Ovary (tissue), 9 donors: ENCODE data around the gene DDIT3. TPM values are rescaled to one million over a fixed set of nuclear protein-coding genes. Genes with fewer than 3 reads are reported as not detected.

ENCODE experiments used
- DNase-seq, 5 donors: peaks; one replicate each; pipeline ENCODE4 v3.0.0-alpha.2; 2019 to 2020
- H3K27ac ChIP-seq, 2 donors: fragments of 200-600 bp; one replicate each; pipeline versions ENCODE4 v1.5.1 to v1.8.0; 2019 to 2022
- H3K27me3 ChIP-seq: fragments of 200-600 bp; one replicate; pipeline ENCODE4 v1.8.0; 2022
- H3K36me3 ChIP-seq: fragments of 200-600 bp; sonication (generic); one replicate; pipeline ENCODE4 v1.5.1; 2019
- H3K4me1 ChIP-seq: one replicate; pipeline ENCODE4 v1.8.1; 2013; ENCODE audit warnings: mild to moderate bottlenecking, moderate library complexity; ENCODE audit not compliant: insufficient read depth
- H3K4me3 ChIP-seq: fragments of 200-600 bp; sonication (generic); one replicate; pipeline ENCODE4 v1.5.1; 2017
- H3K9me3 ChIP-seq, 2 donors: fragments of 200-600 bp in 1 of 2; sonication (generic) in 1 of 2; one replicate each; pipeline versions ENCODE4 v1.5.1 to v1.8.1; 2013 to 2019; ENCODE audit warnings: mild to moderate bottlenecking in 1 of 2, moderate library complexity in 1 of 2
- CTCF ChIP-seq, 3 donors: fragments of 450-650 bp in 2 of 3; fragments of 200-600 bp in 1 of 3; IDR thresholded peaks; one replicate each; pipeline versions ENCODE4 v1.5.1 to v1.8.0; 2016 to 2022; ENCODE audit warnings: antibody characterized with exemption in 3 of 3, mild to moderate bottlenecking in 1 of 3
- EP300 ChIP-seq: sonication (generic); formaldehyde crosslinking; IDR thresholded peaks from one replicate; pipeline ENCODE4 v1.6.1; 2017; ENCODE audit warnings: antibody characterized with exemption
- POLR2A ChIP-seq: fragments of 450-650 bp; IDR thresholded peaks from one replicate; pipeline ENCODE4 v1.6.1; 2017; ENCODE audit warnings: antibody characterized with exemption, mild to moderate bottlenecking, moderate library complexity
- WGBS, 3 donors: extraction: QIAGEN DNeasy Blood & Tissue Kit in 1 of 3; methylation state at CpG; one replicate each; pipeline versions ENCODE4 v1.1.5 to v1.1.7; 2013 to 2017; 5-methylcytosine and 5-hydroxymethylcytosine counted together
- intact Hi-C, 4 donors: fragments of 100-400 bp; cut with DNase I; formaldehyde crosslinking; loops; one replicate each; pipeline versions ENCODE4 v1.11.0 to v1.15.1; 2022 to 2023
- polyA plus RNA-seq, 2 donors: library from polyadenylated mRNA; stranded (reverse); fragments of 200-250 nt in 1 of 2; fragments of 350-450 nt in 1 of 2; fragmentation: Illumina TruSeq in 1 of 2; extraction: RNeasy Lipid Tissue Mini Kit (QIAGEN cat#74804) in 1 of 2; gene quantifications; one replicate each; pipeline ENCODE4 v1.2.3, GENCODE V29; 2013 to 2014
- total RNA-seq, 7 donors: library from RNA; depleted of rRNA in 2 of 7; stranded (reverse); fragments of >200 nt in 2 of 7; fragmentation: NEBNext Ultra II Directional in 3 of 7; extraction: Animal tissue kit (Norgen Biotek cat#: 25700) in 3 of 7; gene quantifications; one replicate each; pipeline versions ENCODE4 v1.1.0 to v1.2.4, GENCODE V29; 2016 to 2023
- donor health status: DM: no; HTN: no; CAD: no; lungs with moderate emphysema.
- donor health status: DM: no; HTN: no; CAD: no.
- donor health status: Bipolar disorder and iron deficiency.
- donor health status: DM: yes; HTN: yes; CAD: no.
- donor health status: DM: no; HTN: no; CAD: no.
- donor health status: DM: yes; HTN: yes; CAD: no.

The DDIT3 gene
- total and polyA plus RNA-seq, 9 donors: 22.1 to 84.9 (median 29.3) TPM

DNA sequence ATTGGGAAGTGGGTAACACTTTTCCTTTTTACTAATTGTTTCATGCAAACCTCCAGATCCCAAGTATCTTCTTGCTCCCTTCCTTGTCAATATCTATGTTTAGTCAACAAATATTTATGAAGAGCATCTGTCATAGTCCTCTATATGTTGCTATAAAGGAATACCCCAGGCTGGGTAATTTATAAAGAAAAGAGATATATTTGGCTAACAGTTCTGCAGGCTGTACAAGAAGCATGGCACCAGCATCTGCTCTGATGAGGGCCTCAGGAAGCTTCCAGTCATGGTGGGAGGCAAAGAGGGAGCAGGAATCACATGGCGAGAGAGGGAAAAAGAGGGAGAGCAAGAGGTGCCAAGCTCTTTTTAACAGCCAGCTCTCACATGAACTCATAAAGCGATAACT, 34.1 kb upstream of the DDIT3 start:
- H3K36me3 ChIP-seq: no peaks in the 10 kb centered on the region
- no peaks in the 10 kb centered on the region for H3K27me3 ChIP-seq
- no peak for DNase-seq
- 94 to 95% (median 95%) methylated on average over 2 of the region's 2 CpGs for WGBS, 3 donors
- H3K9me3 ChIP-seq: no peaks in the 10 kb centered on the region
- TF ChIP-seq POLR2A (no peak), CTCF (IDR thresholded peaks at IDR 0.05) (no peak), EP300 (no peak)
- peaks cover 3% of the 10 kb centered on the region for H3K4me1 ChIP-seq
- intact Hi-C loops: no loop called here
- no peak overlapping the region for H3K27ac ChIP-seq
- no peak overlapping the region for H3K4me3 ChIP-seq

DNA sequence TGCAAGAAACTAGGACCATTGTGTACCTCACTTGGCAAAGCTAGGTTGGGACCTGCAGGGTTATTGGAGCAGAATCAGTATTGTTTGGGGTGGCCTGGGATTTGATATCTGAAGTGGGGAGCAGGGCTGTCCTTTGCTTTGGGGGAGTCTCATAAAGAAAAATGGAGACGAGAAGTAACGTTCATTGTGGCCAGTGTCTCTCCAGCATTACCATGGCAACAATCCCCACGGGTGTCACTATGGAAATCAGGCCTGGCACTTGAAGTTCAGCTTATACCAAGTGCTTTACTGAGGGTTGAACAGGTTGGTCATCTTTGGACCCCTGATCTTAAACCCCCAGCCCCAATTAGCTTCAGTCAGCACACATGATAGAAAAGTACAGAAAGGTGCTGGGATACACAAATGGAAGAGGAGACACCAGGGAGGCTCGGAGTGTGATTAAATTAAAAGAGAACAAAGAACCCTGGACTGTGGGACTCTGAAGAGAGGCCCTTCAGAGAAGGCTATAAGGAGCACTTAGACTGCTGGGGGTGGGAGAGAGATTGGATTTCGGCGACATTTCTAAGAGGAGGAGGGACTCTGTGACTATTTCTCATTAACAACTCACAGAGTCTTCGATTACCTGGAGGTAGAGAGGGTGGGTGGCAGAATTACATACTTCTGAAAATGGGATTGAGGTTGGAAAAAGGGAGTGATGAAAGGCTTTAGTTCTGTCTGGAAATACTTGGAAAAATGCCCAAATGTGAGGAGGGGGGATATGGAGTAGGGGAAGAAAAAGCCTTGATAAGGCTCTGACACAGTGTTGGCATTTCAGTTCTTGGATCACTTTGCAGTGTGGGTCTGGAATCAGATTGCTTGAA, 33.3 kb upstream of the DDIT3 start:
- Histone ChIP-seq H3K9me3 (no peaks in the 10 kb centered on the region), H3K4me1 (peaks cover 3% of the 10 kb centered on the region), H3K27ac (no peak overlapping the region), H3K36me3 (no peaks in the 10 kb centered on the region), H3K27me3 (no peaks in the 10 kb centered on the region), H3K4me3 (no peak overlapping the region)
- TF ChIP-seq CTCF (IDR thresholded peaks at IDR 0.05) (no peak), POLR2A (no peak), EP300 (no peak)
- DNase-seq: no peak
- WGBS, 3 donors: 60 to 67% (median 66%) methylated on average over 7 of the region's 7 CpGs
- intact Hi-C loops: no loop called here

GRCh38 chr12:57552835-57553313, 32.6 kb upstream of the DDIT3 start:
- Histone ChIP-seq H3K27me3 (no peaks in the 10 kb centered on the region), H3K4me1 (peaks cover 3% of the 10 kb centered on the region), H3K36me3 (no peaks in the 10 kb centered on the region), H3K4me3 (no peak overlapping the region), H3K27ac (no peak overlapping the region), H3K9me3 (no peaks in the 10 kb centered on the region)
- intact Hi-C loops: no loop called here
- 50 to 53% (median 51%) methylated on average over 6 of the region's 6 CpGs for WGBS, 3 donors
- no peak for TF ChIP-seq EP300
- no peak for TF ChIP-seq CTCF (IDR thresholded peaks at IDR 0.05)
- no peak for TF ChIP-seq POLR2A
- no peak for DNase-seq

GRCh38 chr12:57552306-57552651, 32.0 kb upstream of the DDIT3 start:
- no peaks in the 10 kb centered on the region for H3K27me3 ChIP-seq
- TF ChIP-seq CTCF (IDR thresholded peaks at IDR 0.05): no peak
- no peak for TF ChIP-seq POLR2A
- intact Hi-C loops: no loop called here
- H3K4me3 ChIP-seq: no peak overlapping the region
- H3K9me3 ChIP-seq: no peaks in the 10 kb centered on the region
- DNase-seq: peak in 1 of 5 donors; percentile 16
- H3K4me1 ChIP-seq: peaks cover 3% of the 10 kb centered on the region
- no peak overlapping the region for H3K27ac ChIP-seq
- WGBS, 3 donors: 62 to 80% (median 72%) methylated on average over 2 of the region's 2 CpGs
- H3K36me3 ChIP-seq: no peaks in the 10 kb centered on the region
